Fibroblast of the conjunctiva (primary cell): ENCODE data around the gene CARD9.

ENCODE experiments used
- DNase-seq: peaks from one replicate; pipeline ENCODE4 v3.0.0-alpha.2; 2010; ENCODE audit warnings: low read depth

Gene CARD9

DNA sequence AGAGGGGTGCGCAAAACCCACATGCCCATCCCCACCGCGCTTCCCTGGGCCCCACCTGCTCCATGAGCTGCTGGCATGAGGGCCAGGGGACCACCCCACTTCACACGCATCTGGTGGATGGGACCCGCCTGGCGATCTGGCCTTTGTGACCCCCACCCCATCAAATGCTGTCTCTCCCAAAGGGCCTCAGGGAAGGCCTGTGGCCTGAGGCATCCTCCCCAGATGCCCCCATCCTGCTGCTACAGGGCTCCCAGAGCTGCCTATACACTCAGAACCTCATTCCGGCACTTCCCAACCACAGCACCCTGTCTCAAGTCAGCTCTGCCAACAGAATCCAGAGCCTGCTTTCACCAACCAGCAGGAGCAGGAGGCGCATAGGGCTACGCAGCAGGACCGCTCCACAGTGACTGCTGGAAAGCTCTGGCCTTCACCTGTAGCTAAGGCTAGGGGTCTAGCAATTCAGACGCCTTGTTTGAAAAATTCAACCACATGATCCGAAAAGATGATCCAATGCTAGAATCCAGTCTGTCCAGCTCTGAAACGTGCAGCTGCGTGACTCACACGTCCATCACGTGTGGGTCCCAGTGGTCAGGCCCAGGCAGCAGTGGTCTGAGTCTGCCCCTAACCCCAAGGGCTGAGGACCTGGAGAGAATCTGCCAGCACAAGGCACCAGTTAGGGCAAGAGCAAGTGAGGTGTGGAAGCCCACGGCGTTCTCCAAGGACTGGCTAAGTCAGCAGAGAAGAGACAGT, 27.9 kb upstream of the CARD9 start:
- no peak for DNase-seq

DNA sequence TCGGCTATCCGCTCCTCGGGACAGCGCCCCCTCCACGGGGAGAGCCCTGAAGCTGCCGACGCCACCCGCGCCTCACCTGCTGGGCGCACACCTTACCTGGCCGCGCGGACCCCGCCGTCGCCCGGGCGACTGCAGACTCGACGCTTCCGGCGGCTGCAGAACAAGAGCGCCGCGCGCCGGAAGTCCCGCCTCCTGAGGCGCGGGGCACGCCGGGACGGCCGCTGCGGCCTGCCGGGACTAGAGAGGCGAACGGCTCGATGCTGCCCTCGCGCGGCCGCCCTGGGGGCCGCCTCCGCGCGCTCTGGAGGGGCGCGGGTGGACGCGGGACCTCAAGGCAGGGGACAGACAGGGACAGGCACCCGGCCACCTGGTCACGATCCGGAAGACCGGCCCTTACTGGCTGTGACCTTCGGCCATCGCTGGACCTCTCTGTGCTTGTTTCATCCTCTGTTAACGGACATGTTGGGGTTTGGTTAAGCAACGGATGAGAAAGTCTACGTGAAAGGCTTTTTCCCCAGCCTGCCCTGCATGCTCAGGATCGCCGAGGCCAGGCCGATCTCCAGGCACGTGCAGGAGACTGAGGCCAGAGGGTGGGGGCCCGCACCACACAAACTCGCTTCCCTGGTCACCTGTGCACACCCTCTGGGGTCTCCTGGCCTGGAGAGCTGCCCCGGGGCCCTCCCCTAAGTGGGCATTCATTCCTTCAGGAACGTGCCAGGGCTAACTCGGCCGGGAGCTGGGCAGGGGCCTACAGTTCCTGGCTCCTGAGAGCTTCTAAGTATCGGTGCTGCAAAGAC, 26.8 kb upstream of the CARD9 start, which contains the start of gene SNAPC4:
Gene SNAPC4 (minus strand): TSS at position 133 of the 797 bp plus-strand sequence. CDS start 1,742 bp downstream, outside the sequence.
- DNase-seq: peak; percentile 66

DNA sequence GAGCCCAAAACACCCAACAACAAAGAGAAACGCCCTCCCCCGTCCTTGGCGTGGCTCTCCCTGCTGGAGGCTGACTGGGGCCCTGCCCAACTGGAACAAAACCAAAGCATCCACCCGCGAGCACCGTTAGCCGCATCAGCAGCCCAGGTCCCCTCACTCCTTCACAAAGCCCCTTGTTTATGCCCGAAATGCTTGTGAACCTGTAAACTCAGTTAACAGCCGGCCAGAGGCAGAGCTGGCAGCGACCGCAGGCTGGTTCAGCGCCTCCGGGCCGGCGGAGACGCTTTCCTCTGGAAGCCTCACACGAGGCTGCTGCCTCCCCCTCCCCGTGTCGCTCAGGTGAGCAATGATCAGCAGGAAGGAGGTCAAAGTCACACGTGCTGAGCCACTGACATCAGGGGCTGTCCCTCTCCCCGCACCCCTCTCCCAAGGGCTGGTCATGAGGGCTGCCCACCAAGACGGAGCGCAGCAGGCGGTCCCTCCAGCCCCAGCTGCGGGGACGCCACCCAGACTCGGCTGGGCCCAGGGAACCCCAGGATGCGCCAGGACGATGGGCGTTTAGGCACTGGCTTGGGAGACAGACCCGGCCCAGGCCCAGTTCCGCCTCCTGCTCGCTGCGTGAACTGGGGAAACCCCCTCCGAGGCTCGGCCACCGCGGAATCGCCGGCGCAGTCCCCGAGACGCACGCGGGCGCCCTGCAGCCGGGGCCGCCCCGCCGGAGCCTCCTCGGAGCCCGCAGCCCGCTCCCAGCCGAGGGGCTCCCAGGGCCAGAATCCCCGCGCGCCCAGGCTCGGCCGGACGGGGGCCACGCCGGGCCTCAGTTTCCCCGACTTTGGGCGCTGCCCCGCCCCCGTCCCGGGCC, 25.9 kb upstream of the CARD9 start:
- DNase-seq: no peak

DNA sequence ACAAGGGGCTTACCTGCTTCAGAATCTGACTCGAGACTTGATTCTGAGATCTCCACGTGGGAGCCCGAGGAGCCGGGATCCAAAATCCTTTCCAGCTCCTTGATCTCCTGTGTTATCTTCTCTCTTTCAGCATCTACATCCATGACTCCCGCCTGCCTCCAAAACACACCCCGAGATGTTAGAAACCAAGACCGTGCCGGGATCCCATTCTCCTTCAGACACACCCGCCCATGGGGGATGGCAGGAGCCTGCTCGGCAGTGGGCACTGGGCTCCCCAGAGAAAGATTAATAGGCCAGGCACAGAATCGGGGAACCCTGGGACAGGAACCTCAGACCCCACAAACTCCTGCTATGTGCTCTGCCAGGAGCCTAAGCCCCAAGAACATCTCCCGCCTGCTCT, 24.8 kb upstream of the CARD9 start:
- DNase-seq: no peak

DNA sequence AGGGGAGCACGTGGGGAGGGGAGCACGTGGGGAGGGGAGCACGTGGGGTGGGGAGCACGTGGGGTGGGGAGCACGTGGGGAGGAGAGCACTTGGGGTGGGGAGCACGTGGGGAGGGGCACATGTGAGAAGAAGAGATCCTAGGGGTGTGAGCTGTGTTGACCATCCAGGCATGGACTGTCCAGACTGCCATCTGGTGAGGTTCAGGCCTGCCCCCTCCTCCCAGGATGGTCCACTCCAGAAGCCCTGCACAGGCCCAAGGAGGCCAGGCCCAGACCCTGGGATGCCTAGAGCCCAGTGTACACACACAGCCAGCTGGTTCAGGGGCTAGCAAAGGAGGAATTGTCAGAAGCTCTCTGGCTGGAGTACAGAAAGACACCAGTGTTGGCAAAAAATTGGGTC, 24.2 kb upstream of the CARD9 start:
- no peak for DNase-seq

DNA sequence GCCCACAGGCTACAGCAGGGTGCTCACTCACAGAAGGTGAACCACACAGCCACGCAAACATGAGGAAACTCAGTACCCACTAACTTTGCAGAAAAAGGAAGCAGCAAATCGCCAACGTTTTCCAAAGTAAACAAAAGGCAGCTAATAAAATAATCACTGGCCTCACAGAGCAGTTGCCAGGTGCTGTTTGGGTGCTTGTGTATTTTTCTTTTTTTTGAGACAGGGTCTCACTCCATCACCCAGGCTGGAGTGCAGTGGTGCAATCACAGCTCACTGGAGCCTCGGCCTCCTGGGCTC, 22.7 kb upstream of the CARD9 start:
- no peak for DNase-seq

DNA sequence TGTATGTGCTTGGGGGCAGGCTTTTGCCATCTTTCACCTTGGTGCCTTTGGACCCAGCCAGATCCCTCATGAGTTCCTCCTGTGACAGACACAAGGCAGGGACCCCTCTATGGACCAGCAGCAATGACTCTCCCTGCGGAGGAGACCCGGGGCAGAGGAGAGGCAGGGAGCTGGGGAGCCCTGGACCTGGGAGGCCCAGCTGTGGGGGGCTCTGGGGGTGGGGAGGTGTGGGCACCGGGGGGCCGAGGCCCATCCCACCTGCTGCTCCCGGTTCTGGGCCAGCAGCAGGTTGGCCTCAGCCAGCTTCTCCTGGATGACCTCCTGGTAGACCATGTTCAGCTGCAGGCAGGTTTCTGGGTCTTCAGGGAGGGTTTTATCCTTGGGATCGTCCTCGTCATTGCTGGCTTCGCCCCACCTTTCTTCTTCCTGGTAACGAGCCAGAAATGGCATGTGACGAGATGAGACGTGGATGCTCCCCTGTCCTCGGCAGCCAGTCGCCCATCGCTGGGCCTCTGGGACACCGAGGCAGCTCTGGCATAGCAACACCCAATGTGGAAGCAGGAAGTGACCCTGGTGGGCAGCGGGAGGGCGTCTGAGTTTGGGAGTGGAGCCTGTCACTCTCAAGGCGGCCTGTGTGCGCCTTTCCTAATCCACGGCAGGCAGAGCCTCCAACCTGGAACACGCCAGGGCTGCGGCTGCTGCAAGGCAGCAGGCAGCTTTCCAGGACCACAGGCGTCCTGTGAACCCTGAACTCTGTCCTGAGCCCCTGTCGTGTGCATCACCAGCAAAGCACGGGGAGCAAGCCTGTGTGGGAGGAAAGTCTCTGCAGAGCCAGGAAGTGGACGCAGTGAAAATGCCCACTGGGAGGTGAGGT, 22.1 kb upstream of the CARD9 start:
- no peak for DNase-seq

DNA sequence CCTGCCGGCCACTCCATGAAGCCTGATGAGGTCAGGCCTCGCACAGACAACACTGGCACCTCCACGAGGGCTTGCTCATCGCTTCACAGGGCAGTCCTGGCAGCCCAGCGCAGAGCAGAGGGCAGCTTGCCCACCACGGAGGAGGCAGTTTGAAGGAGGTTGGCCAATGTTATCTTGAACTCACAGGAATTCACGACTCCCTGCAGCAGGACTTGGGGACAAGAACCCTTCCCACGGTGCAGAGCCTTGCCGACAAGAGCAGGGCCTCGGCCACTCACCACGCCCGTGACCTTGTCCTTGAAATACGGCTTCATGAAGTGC, 21.5 kb upstream of the CARD9 start:
- no peak for DNase-seq

DNA sequence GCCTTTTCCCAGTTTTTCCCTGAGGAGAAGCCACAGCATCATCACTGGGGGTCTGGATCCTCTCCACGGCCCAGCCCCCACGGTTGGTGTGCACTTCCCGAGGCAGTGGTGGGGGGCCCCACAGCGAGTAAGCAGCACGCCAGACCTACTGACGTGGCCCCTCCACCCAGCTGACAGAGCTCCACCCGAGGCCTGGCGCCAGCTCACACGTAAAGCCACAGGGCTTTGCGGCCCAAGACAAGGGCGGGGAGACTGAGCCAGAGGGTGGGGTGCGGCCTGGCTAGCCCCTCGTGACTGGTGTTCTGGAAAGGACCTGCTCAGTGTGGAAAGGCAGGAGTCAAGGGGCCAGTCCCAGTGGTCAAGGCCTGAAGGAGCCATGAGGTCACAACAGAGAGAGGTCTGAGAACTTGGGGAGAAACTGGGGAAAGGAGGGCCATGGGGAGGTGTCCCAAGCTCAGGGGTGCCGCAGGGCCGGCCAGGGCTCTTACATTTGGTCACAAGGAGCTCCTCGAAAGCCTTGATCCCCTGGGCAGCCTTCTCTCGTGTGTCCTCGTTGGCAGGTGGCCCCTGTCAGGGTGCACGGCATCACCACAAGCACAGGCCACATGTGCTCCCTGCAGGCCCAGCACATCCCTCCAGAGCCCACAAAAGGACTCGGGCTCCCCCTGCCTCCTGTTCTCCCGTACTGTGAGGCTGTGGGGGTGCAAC, 21.0 kb upstream of the CARD9 start:
- DNase-seq: no peak

DNA sequence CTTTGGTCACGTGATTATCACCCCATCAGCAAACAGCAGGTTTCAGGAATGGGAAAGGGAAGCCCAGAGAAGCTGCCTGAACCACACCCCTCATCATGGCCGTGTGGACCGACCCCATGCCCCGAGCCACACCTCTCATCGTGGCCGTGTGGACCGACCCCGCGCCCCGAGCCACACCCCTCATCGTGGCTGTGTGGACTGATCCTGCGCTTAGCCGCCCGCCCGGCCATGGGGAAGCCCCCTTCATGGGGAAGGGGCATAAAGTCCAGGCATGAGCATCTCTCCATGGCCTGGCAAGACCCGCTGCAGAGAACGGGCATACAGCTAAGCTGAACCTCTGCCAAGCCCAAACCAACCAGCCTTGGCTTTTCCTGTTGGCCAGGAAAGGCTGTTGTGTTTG, 20.1 kb upstream of the CARD9 start:
- no peak for DNase-seq

DNA sequence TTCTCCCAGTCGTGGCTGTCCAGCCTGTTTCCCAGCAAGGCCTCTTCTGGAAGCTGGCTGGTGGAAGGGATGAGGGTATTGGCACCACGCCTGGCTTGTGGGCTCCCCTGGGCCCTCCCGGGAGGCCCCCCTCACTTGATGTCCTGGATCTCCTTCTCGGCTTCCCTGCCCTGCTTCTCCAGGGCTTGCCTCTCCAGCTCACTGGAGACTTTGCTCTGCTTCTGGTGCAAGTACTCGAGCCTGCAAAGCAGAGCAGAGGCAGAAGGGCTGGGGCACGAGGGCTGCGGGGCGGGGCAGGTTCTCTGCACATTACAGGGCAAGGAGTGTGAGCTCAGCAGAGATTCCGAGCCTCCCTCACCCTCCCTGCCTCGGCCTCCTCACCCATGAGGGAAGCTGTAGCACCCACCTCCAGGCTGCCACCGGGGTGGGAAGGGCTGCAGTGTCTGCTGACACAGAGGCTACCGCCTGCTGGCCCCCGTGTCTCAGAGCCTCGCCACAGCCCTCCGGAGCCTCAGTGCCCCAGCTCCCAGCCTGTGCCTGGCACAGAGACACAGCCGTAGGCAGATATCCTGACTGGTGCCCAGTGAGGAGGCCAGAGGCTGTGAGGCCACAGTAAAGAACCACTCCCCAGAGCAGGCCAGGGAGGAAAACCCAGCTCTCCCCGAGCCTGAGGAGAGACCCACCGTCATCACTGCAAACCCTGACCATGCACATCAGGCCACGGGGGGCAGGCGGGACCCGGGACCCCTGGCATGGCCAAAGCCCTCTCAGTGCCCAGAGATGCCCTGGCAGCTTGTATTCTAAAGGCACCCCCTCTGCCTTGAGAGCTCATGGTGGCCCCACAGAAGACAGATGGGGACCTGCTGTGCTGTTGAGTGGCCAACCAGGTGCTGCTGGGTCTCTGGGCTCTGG, 19.3 kb upstream of the CARD9 start:
- DNase-seq: no peak

DNA sequence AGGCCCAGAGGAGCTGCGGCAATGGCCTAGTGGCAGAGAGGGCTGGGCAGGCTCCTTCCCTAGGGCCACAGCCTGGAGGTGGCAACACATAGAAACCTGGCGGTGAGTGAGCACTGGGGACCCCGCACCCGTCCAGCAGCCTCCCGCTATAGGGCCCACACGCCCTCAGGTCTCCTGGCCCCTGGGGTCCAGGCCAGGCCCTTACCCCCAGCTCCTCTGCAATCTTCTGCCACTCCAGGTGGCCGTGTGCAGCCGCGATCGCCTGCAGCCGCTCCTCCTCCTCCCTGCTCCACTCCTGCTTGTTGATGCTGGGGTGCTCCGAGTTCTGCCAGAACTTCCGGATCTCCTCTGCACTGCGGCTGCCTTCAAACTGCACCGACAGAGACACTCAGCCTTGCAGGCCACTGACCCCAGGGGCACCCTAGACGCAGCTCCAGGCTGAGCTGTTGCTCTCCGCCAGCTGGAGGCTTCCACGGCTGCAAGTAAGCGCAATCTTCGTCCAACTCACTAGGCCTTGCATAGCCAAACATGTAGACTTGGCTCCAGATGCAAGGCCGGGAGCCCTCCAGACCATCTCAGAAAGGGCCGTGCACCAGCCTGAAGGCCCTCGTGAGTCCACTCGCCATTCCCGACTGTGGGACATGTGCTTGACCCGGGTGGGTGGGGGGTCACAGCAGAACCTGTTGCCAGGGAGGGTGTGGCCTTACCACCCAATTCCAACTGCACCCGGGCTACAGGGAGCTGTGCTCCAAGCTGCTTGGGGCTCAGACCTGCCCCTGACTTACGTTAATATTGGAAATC, 18.5 kb upstream of the CARD9 start:
- DNase-seq: no peak

DNA sequence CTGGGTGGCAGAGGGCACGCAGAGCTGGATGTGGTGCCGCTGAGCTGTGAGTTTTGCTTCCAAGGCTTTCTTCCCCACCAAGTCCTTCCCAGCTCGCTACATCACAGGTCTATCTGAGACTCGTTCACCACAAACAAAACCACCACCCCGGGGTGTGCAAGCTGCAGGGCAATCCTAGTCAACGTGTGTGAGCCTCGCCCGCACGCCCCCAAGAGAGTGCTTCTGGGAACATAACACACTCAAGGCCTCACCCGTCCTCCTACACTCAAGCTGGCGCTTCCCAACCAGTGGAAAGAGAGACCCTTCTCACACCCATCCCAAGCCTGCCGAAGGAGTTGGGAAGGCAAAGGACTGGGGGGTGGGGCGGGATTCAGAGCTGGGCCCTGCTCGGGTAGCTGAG, 15.9 kb upstream of the CARD9 start:
- no peak for DNase-seq

DNA sequence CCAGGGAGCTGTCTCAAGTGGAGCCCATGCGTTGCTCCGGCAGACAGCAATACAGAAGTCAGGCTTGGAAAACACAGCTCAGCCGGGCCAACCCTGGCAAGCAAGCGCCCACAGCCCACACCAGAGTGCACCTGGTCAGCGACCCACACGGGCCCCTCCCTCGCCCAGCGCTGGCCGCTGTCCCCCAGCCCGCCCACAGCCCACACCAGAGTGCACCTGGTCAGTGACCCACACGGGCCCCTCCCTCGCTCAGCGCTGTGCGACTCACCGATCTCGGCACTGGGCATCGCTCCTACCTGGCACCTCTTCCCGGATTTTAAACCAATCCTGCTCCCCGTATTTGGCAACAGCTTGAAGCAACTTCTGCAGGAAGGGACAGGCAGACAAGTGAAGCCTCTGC, 13.7 kb upstream of the CARD9 start:
- no peak for DNase-seq

DNA sequence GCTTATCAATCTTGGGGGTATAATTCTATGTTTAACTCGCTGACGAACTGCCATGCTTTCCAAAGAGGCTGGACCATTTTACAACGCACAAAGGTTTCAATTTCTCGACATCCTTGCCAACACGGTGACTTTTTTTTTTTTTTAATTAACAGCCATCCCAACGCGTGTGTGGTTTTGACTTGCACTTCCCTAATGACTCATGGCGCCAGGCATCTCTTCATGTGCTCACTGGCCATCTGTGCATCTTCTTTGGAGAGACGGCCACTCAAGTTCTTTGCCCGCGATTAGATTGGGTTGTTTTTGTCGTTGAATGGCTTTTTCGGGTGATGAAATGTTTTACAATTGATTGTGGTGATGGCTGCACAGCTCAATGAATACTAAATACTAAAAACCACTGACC, 12.5 kb upstream of the CARD9 start:
- DNase-seq: no peak

DNA sequence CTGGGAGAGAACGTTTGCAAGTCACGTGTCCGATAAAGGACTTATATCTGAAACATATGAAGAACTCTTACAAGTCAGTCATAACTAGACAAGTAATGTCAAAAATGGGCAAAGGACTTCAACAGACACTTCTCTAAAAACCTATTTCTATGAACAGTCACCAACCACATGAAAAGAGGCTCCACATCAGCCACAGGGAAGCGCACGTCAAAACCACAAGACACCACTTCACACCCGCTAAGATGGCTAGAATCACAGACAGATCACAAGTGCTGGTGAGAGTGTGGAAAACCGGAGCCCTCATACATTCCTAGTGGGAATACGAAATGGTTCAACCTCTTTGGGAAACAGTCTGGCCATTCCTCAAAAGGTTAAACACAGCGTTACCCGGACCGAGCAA, 11.5 kb upstream of the CARD9 start:
- DNase-seq: no peak

DNA sequence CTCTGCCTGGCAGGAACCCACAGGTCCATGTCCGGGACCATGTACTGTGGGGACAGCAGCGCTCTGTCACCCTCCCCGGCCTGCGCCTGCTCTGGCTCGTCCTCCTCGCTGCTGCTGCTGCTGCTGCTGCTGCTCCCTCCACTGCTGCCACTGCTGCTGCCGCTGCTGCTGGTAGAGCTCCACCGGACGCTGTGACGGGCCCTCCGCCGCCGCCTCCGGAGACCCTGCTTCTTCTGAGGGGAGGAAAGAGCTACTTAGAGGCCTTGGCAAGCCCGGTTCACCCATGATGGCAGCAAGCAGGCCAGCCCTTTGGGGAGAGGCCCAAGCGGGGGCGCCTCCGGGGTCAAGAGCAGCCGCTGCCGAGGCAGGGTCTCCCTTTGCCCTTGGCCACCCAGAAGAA, 10.0 kb upstream of the CARD9 start:
- DNase-seq: no peak

DNA sequence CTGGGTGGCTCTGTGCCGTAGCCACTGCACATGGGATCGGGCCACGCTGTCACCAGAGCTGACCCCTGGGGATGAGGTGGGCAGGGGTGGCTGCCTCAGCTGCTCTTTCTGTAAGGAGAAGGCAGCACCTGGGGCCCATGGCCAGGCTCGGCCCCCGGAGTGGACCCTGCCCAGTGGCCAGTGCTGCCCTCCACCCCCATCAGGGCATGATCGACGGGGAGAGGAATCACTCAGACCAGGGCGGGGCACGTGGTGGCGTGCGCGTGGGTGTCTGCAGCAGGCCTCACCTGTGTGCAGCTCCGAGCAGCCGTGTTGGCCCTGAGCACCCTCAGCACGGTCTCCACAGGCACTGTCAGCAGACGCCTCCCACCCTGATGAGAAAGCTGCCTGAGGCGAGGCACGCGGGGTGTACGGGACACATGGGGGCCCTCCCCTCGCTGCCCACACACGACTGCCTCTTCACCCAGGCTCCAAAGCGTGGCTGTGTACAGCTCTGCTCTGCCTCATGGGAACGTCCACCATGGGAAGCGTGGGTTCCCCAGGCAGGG, 8.6 kb upstream of the CARD9 start:
- no peak for DNase-seq

DNA sequence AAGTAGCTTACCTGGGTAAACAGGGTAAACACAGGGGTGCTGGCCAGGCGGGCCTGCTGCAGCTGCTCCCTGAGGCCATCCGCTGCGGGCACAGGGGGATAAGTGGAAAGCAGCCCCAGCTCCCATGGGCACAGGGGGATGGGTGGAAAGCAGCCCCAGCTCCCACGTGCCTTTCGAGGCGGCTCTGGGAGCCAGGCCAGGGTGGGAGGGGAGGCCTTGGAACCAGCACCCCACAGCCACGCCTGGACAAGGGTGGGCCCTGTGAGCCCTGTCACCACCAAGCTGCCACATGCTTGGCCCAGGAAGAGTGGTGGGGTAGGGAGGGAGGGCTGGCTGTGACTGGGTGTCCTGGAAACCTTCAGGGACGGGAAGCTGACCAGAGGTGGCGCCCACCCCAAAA, 7.8 kb upstream of the CARD9 start:
- no peak for DNase-seq
